Astrocyte (in vitro differentiated cells and primary cell): Measurements from ENCODE around the gene ATP2B2. TPM values are rescaled to one million over a fixed set of nuclear protein-coding genes. Genes with fewer than 3 reads are reported as not detected.

Experiments
- DNase-seq: peaks from one replicate; pipeline ENCODE4 v3.0.0-alpha.2; 2010; ENCODE audit warnings: low read depth
- FAIRE-seq: peaks from 2 replicates; lab custom pipeline; 2011; peaks lifted over from hg19 to GRCh38; lab: Jason Lieb, UNC
- H2AFZ ChIP-seq: 2 replicates; pipeline ENCODE4 v1.6.0; 2012; ENCODE audit warnings: low read depth, low read length, inconsistent platforms
- H3K27ac ChIP-seq: 2 replicates; pipeline ENCODE4 v1.5.1; 2011; ENCODE audit warnings: low read depth, low read length, inconsistent platforms
- H3K27me3 ChIP-seq: 2 replicates; pipeline ENCODE4 v1.6.0; 2011; ENCODE audit warnings: low read length, inconsistent platforms; ENCODE audit not compliant: insufficient read depth
- H3K36me3 ChIP-seq: 2 replicates; pipeline ENCODE4 v1.5.1; 2011; ENCODE audit warnings: low read length, inconsistent platforms; ENCODE audit not compliant: insufficient read depth
- H3K4me1 ChIP-seq: 2 replicates; pipeline ENCODE4 v1.5.1; 2011; ENCODE audit warnings: low read length, inconsistent platforms; ENCODE audit not compliant: insufficient read depth
- H3K4me2 ChIP-seq: 2 replicates; pipeline ENCODE4 v1.6.0; 2012; ENCODE audit warnings: low read length, inconsistent platforms
- H3K4me3 ChIP-seq: 2 replicates; pipeline ENCODE4 v1.5.1; 2011; ENCODE audit warnings: low read depth, mild to moderate bottlenecking, low read length, inconsistent platforms; ENCODE audit not compliant: insufficient read depth
- H3K79me2 ChIP-seq: 2 replicates; pipeline ENCODE4 v1.6.0; 2012; ENCODE audit warnings: mild to moderate bottlenecking, low read length, inconsistent platforms; ENCODE audit not compliant: insufficient read depth
- H3K9ac ChIP-seq: 2 replicates; pipeline ENCODE4 v1.6.0; 2012; ENCODE audit warnings: mild to moderate bottlenecking, low read length, inconsistent platforms
- H3K9me3 ChIP-seq: 2 replicates; pipeline ENCODE4 v1.5.1; 2012; ENCODE audit warnings: low read depth, mild to moderate bottlenecking, low read length, inconsistent platforms; ENCODE audit not compliant: insufficient read depth
- H4K20me1 ChIP-seq: 2 replicates; pipeline ENCODE4 v1.6.0; 2012; ENCODE audit warnings: low read length, inconsistent platforms; ENCODE audit not compliant: insufficient read depth
- H3K27ac Mint-ChIP-seq: one replicate; pipeline ENCODE4 v1.8.0; 2021; ENCODE audit warnings: mild to moderate bottlenecking, mixed read lengths; ENCODE audit not compliant: unreplicated experiment
- H3K27me3 Mint-ChIP-seq: one replicate; pipeline ENCODE4 v1.8.0; 2021; ENCODE audit warnings: low read depth, mixed read lengths; ENCODE audit not compliant: unreplicated experiment
- H3K36me3 Mint-ChIP-seq: one replicate; pipeline ENCODE4 v1.8.0; 2021; ENCODE audit warnings: low read depth, mixed read lengths; ENCODE audit not compliant: unreplicated experiment
- H3K4me1 Mint-ChIP-seq: one replicate; pipeline ENCODE4 v1.8.0; 2021; ENCODE audit warnings: low read depth, mixed read lengths; ENCODE audit not compliant: unreplicated experiment
- H3K4me3 Mint-ChIP-seq: one replicate; pipeline ENCODE4 v1.8.0; 2021; ENCODE audit warnings: mild to moderate bottlenecking, moderate library complexity, mixed read lengths; ENCODE audit not compliant: unreplicated experiment
- H3K9me3 Mint-ChIP-seq: one replicate; pipeline ENCODE4 v1.8.0; 2021; ENCODE audit warnings: mild to moderate bottlenecking, mixed read lengths; ENCODE audit not compliant: unreplicated experiment
- CTCF ChIP-seq: IDR thresholded peaks from 2 replicates; pipeline ENCODE4 v1.5.1; 2011; ENCODE audit warnings: low read depth, mild to moderate bottlenecking, inconsistent platforms, low read length, moderate library complexity; ENCODE audit not compliant: insufficient read depth
- EZH2 ChIP-seq: IDR thresholded peaks from 2 replicates; pipeline ENCODE4 v1.6.1; 2012; ENCODE audit warnings: mild to moderate bottlenecking, low read length, inconsistent platforms; ENCODE audit not compliant: insufficient read depth
- total RNA-seq: library from RNA; stranded (reverse); gene quantifications from 2 replicates; pipeline ENCODE4 v1.2.1, GENCODE V29; 2021

The ATP2B2 gene
- total RNA-seq, 1 donor from 2014 or later: 0.05 TPM

- H3K27me3 ChIP-seq: no peaks in the 10 kb centered on the region
- H3K9me3 Mint-ChIP-seq: no peaks in the 10 kb centered on the region
- no peak overlapping the region for H3K27ac Mint-ChIP-seq
- TF ChIP-seq EZH2: no peak
- TF ChIP-seq CTCF: no peak
- no peak overlapping the region for H2AFZ ChIP-seq
- H3K27me3 Mint-ChIP-seq: no peaks in the 10 kb centered on the region
- no peak overlapping the region for H3K4me3 ChIP-seq
- H3K36me3 Mint-ChIP-seq: peaks cover 27% of the 10 kb centered on the region
- H3K9me3 ChIP-seq: no peaks in the 10 kb centered on the region
- peaks cover 41% of the 10 kb centered on the region for H4K20me1 ChIP-seq
- H3K4me2 ChIP-seq: no peak overlapping the region
- H3K36me3 ChIP-seq: peaks cover 27% of the 10 kb centered on the region
- FAIRE-seq: no peak
- H3K4me3 Mint-ChIP-seq: no peak overlapping the region
- peaks cover 24% of the 10 kb centered on the region for H3K79me2 ChIP-seq
- H3K4me1 ChIP-seq: peaks cover 6% of the 10 kb centered on the region
- H3K4me1 Mint-ChIP-seq: peaks cover 12% of the 10 kb centered on the region
- H3K27ac ChIP-seq: no peak overlapping the region
- H3K9ac ChIP-seq: no peak overlapping the region
- DNase-seq: no peak
Observed at GRCh38 chr3:10280177-10280529, 225.2 kb downstream of the ATP2B2 start.

GRCh38 chr3:10279384-10280176 is 225.8 kb downstream of the ATP2B2 start:
- no peaks in the 10 kb centered on the region for H3K27me3 ChIP-seq
- Mint-ChIP-seq H3K27ac (no peak overlapping the region), H3K9me3 (no peaks in the 10 kb centered on the region), H3K4me1 (peaks cover 7% of the 10 kb centered on the region), H3K4me3 (no peak overlapping the region), H3K27me3 (no peaks in the 10 kb centered on the region), H3K36me3 (peaks cover 27% of the 10 kb centered on the region)
- no peak overlapping the region for H2AFZ ChIP-seq
- H3K36me3 ChIP-seq: peaks cover 27% of the 10 kb centered on the region
- no peak overlapping the region for H3K9ac ChIP-seq
- DNase-seq (no peak), FAIRE-seq (no peak)
- no peak overlapping the region for H3K4me2 ChIP-seq
- peaks cover 28% of the 10 kb centered on the region for H3K79me2 ChIP-seq
- peaks cover 46% of the 10 kb centered on the region for H4K20me1 ChIP-seq
- no peaks in the 10 kb centered on the region for H3K9me3 ChIP-seq
- no peak overlapping the region for H3K4me3 ChIP-seq
- TF ChIP-seq EZH2 (no peak), CTCF (no peak)
- H3K4me1 ChIP-seq: peaks cover 6% of the 10 kb centered on the region
- H3K27ac ChIP-seq: no peak overlapping the region

GRCh38 chr3:10278501-10278900 is 226.9 kb downstream of the ATP2B2 start:
- H3K4me2 ChIP-seq: no peak overlapping the region
- Mint-ChIP-seq H3K9me3 (no peaks in the 10 kb centered on the region), H3K27ac (no peak overlapping the region), H3K36me3 (peaks cover 25% of the 10 kb centered on the region), H3K4me3 (no peak overlapping the region), H3K4me1 (peaks cover 16% of the 10 kb centered on the region), H3K27me3 (no peaks in the 10 kb centered on the region)
- peaks cover 10% of the 10 kb centered on the region for H3K4me1 ChIP-seq
- H2AFZ ChIP-seq: no peak overlapping the region
- DNase-seq: no peak
- FAIRE-seq: no peak
- TF ChIP-seq EZH2 (no peak), CTCF (no peak)
- peaks cover 39% of the 10 kb centered on the region for H3K79me2 ChIP-seq
- H3K9me3 ChIP-seq: no peaks in the 10 kb centered on the region
- no peaks in the 10 kb centered on the region for H3K27me3 ChIP-seq
- no peak overlapping the region for H3K4me3 ChIP-seq
- H3K27ac ChIP-seq: no peak overlapping the region
- no peak overlapping the region for H3K9ac ChIP-seq
- H3K36me3 ChIP-seq: peaks cover 25% of the 10 kb centered on the region
- peaks cover 52% of the 10 kb centered on the region for H4K20me1 ChIP-seq
